NCI-H1105 (cell line): ENCODE measurements around the gene FGF18.
"Not testable (repeated sequence)": the region's sequence is repeated elsewhere in the genome, so short reads cannot be mapped to it uniquely, and the experiment has no call there.

Source experiments
- DNase-seq: peaks from one replicate; lab custom pipeline; 2025; lab: John Stamatoyannopoulos, UW

FGF18 gene

DNA sequence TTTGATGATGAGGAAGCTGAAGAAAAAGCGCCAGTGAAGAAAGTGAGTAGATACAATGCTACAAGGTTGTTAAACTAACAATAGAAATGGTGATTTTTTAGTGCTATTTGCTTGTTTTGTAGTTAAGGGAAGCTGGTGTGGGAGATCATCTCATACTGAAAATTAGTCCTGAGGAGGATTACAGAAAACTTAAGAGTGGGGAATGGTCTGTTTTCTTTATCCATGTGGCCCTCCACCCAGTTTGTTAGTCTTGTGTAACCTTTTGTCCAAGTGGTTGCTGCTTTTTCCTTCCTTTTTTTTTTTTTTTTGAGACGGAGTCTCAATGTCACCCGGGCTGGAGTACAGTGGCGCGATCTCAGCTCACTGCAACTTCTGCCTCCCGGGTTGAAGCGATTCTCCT is 19.3 kb upstream of the FGF18 start:
- DNase-seq, result no peak

GRCh38 chr5:171401167-171401947 is 18.1 kb upstream of the FGF18 start:
- DNase-seq, result no peak

DNA sequence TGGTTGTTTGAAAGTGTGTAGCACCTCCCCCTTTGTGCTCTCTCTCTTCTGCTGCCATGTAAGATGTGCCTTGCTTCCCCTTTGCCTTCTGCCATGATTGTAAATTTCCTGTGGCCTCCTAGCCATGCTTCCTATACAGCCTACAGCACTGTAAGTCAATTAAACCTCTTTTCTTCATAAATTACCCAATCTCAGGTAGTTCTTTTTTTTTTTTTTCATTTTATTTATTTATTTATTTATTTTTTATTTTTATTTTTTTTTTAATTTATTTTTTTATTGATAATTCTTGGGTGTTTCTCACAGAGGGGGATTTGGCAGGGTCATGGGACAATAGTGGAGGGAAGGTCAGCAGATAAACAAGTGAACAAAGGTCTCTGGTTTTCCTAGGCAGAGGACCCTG is 16.7 kb upstream of the FGF18 start:
- DNase-seq, result not testable (repeated sequence)

DNA sequence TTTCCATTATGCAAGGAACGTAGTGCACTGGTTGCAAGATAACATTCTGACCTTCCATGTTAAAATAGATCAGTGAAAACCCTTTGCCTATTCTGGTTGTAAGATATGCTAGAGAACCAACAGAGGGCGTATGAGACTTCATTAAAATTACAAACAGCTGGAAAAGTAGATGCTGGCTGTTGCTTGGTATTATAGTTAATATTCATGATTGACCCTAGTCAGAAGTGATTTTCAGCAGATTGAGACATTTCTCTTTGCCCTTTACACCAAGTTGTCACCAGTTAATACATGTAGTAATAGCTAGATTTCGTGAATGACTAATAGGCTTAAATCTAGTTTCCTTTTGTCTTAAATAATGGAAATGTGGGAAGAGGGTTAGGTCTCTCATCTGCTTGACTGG is 13.8 kb upstream of the FGF18 start:
- DNase-seq, result no peak

GRCh38 chr5:171407234-171407633 is 12.2 kb upstream of the FGF18 start:
- no peak for DNase-seq

- DNase-seq, result no peak
Observed at GRCh38 chr5:171409164-171410136, 10.0 kb upstream of the FGF18 start.

DNA sequence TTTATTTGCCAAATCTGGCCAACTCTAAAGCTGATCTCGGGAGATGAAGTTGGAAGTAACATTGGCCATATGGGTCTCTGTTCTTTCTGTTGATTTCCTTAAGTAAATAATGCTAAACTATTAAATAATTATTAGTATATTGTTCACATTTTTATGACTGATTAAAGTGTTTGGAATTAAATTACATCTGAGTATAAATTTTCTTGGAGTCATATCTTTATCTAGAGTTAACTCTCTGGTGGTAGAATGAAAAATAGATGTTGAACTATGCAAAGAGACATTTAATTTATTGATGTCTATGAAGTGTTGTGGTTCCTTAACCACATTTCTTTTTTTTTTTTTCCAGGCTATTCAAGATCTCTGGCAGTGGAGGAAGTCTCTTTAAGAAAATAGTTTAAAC is 9.3 kb upstream of the FGF18 start:
- DNase-seq, result no peak

DNA sequence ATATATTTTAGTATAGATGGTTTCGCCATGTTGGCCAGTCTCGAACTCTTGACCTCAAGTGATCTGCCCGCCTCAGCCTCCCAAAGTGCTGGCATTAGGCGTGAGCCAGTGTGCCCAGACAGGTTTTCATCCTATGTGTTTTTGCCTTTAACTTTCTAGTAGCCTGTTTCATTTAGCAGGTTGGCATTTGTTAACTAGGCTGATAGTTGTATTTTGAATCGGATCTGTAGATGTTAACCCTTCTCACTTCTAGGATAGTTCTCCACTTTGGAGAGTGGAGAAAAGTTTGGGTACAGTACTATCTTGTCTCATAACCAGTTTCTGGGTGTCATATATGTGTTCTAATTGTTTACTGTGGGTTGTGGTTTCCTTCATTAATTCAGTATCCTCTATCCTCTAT is 7.3 kb upstream of the FGF18 start:
- DNase-seq, result no peak

DNA sequence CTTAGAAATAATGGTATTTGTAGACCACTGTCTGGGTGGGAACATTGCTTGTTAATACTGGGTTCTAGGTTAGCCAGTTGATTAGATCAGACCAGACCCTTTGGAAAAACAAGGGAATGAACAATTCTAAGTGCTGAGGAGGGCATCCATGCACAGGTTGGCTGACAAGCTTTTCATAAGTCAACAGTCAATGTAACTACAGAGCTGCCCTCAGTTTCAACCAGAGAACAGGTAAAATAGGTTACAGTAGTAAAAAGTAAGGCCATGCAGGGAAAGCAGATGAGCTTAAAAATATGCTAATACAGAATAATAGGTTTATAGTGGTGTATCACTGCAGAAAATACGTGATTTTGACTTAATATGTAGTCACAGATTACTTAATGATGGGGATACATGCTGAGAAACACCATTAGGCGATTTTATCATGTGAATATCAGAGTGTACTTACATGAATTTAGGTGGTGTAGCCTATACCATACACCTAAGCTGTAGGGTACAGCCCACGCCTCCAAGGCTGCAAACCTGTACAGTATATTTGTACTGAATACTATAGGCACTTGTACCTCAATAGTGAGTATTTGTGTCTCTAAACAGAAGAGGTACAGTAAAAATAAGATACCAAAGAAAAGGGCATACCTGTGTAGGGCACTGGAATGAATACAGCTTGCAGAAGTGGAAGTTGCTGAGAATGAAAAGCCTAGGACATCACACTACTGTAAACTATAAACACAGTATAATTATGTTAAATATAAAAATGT is 6.1 kb upstream of the FGF18 start:
- DNase-seq, result no peak

DNA sequence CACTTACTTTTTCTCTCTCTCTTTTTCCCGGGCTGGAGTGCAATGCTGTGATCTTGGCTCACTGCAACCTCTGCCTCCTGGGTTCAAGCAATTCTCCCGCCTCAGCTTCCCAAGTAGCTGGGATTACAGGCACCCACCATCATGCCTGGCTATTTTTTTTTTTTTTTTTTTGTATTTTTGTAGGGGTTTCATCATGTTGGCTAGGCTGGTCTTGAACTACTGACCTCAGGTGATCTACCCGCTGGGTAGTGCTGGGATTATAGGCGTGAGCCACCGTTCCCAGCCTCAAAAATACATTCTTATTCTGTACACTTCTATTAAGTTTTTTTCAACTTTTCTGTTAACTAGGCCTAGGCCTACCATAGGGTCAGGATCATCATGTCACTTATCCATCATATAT is 5.5 kb upstream of the FGF18 start:
- not testable (repeated sequence) for DNase-seq

- DNase-seq, result no peak
Observed at GRCh38 chr5:171415115-171415730, 4.2 kb upstream of the FGF18 start.

DNA sequence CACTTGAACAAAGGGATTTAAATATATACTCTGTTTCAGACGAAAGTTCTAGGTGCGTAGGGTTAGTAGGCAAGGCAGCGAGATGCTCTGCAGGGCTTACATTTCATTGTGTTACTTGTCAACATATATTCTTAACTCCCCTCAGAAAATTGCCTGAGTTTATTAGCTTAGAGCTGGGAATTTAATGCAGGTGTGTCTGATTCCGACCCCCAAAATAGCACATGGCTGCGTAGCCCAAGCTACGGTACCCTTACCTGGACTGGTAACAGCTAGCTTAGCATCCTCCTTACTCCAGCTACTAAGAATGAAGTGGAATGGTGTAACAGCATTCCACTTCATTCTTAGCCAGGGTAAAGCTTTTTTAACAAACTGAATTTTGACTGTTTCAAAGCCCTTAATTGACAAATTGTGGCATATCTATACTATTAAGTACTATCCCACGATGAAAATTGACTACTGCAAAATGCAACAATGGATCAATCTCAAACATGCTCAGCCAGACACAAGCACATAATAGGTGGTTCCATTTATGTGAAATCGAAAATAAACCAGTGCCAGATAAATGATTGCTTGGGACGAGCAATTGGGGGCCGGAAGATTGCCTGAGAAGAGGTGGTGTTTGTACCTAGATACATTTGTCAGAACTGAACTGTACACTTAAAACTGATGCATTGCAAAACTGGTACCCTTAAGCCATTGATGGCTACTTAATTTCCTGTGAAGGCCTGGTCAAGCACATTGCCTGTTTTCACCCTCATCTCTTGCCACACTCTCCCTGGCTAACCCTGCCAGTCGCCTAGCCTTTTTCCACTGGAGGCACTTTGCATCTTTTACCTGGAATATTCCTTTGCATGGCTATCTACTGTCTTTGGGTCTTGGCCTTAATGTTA is 3.0 kb upstream of the FGF18 start:
- no peak for DNase-seq

GRCh38 chr5:171418316-171418981 is 998 bp upstream of the FGF18 start:
- peak; percentile 40 for DNase-seq

GRCh38 chr5:171419688-171420430 is 412 bp downstream of the FGF18 start:
- no peak for DNase-seq

DNA sequence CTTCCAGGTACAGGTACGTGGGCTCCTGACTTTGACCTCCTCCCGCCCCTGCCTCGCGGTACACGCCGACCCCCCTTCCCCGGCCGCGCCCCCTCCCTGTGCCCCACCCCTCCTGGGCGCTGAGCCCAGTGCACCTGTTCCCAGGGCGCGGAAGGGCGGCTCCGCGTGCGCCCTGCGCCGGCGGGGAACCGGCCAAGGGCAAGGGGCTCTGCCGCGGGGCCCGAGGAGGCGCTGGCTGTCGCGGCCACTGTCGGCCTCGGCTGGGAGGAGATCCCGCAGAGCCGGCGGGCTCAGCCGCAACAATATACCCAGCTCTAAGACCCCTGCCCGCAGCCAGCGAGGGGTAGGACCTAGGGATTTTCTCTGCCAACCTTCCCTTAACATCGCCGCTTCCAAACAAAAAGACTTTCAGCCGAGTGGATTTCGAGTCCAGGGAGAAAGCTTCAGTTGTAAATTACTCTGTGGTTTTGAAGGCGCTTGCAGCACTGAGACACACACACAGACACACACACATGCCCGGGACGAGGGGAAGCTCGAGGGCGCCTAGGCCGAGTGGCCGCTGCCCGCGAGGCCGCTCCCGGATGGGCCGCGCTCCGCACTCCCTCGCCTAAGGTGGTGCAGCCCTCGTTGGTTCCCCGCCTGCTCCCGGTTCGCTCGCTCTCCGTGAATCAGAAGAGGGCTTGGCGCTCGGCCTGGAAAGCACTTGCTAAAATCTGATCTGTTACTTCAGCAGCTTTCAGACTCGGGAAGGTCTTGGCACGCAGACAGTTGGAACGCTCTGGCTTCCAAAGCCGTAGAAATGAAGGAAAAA is 1.2 kb downstream of the FGF18 start:
- DNase-seq, result peak; percentile 63

DNA sequence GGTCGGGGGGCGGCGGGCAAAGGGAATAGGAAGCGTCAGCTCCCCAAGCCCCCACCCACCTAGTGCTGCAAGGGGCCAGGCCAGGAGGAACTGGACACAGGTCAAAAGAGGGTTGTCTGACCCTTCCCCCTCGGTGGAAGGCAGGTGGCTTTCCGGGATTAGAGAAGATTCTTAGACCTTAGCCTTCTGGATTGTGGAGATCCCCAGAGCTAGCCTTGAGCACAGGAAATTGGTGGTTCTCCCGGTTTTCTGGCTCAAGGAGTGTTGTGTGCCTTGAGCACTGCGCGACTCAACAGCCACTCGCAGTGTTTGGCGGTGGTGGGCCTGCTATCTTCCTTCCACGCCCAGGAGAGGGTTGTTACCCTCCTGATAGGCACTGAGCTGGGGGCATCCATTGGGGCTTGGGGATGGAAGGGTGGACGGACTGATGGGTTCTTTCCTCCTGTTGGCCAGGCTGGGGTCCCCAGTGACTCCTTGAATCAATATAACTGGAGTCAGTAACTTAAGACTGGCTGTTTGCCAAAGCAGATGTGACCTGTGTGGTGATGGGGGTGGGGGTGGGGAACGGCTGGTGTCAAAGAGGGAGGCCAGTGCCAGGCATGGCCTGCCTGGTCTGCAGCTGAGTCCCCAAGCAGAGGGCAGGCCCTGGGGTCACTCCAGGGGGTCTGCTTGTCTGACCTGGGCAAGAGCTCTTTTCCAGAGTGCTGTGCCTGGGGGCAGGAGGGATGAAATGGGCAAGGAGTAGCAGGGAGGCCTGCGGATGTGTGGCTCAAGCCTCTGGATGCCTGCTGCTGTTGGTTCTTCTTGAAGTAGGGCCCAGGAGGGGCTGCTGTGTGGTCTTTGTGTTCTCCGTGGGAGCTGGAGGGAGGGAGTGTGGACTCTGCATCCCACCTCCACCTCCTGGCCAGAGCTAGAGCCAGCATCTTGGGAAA is 2.1 kb downstream of the FGF18 start:
- DNase-seq, result no peak

DNA sequence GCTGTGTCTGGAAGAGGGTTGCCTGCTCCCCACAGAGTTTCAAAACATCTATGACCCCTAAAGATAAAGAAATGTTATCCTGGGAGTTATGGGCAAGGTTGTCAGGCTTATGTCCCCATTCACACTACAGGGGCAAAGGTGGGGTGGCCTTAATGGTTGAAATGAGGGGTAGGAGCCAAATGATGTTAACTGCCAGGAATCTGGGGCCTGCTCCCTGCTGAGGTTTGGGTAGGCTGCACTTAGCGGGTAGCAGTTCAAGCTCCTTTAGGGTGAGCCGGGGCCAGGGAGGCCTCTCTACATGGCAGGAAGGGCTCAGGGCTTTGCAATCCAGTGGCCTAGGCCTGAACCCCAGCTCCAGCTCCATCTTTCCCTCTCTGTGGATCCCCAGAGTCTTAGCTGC is 3.0 kb downstream of the FGF18 start:
- no peak for DNase-seq
